Stimulated activated CD8-positive, alpha-beta memory T cell treated with anti-CD3 and anti-CD28 coated beads, Interleukin-12 subunit alpha, Interleukin-12 subunit beta, amount 100 ng/mL, for 24 hours (primary cell): ENCODE results near the gene CKB.

Experiments used
- DNase-seq: peaks from one replicate; pipeline ENCODE4 v3.0.0-alpha.2; 2020; ENCODE audit errors: extremely low read depth

CKB gene

DNA sequence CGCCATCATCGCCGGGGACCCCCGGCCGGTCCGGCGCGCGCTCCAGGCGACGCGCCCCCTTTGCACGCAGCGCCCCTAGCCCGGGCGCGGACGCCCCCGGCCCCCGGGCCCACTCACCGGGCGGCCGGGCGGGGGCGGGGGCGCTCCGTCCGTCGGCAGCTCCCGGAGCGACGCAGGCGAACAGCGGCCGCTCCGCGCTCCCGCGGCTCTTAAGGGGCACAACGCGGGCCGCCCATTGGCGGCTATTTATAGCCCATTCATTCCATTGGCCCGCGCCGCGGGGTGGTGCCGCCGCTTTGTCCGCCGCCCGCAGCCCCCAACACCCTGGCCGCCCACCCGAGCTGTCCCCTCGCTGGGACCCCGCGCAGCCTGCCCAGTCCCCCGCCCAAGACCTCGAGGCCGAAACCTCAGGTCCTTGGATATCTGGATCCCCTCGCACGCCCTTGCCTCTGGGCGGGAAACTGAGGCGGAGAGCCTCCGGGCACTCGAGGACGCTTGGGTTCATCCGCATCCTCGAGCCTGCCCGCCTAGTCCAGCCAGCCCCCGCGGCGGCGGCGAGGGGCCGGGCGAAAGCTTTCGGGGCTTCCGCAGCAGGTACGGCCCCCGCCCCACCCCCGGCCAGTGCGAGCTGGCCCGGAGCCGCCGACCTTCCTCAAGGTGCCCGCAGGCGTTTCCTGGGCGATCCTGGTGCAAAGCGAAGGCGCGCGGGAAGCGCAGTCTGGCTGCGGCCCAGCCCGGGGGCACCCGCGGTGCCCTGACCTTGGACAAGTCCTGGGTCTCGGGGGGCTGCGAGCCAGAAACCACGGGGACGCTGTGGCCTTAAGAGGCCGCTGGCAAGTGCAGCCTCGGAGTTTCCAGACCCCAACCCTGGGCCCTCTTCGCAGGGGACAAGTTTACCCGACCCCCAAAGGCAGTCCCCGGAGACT is at the start of gene CKB:
TSS of gene CKB (minus strand) at position 182 of the 926 bp plus-strand sequence. CDS start 337 bp downstream, outside the sequence.
- DNase-seq, result no peak

DNA sequence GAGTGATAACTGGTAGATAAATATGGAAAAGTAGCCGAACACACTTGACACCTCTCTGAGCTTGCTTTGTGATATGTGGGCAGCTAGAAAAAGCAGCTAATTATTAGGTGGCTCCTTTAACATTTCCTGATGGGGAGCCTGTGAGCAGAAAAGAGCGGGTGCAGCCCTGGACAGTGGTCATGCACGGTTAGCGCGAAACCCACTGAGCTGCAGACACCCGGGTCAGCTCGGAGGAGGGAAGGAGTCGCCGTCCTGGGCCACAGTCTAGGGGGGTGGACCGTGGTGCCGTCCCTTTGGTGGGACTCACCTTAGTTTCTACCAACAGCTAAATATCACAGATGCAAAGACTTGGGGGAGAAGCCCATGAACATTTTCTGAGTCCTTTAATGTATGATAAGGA is 46.8 kb upstream of the CKB start:
- no peak for DNase-seq

DNA sequence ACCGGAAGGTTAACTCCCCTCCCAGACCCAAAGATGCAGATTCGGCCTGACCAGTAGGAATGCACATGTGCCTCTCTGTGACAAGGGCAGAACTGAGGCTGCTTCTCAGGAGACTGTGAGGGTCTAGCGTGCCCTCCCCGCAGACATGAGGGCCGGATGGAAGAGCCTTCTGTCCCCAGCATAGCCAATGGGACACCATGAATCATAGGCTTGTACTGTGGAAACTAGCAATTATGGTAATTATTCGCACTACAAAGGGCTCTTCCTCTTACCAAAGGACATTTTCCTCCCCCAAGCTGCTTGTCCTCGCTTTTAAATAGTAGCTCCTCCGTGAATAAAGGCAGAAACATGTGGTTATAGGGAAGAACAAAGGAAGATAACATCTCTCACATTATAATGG is 46.3 kb upstream of the CKB start:
- no peak for DNase-seq

DNA sequence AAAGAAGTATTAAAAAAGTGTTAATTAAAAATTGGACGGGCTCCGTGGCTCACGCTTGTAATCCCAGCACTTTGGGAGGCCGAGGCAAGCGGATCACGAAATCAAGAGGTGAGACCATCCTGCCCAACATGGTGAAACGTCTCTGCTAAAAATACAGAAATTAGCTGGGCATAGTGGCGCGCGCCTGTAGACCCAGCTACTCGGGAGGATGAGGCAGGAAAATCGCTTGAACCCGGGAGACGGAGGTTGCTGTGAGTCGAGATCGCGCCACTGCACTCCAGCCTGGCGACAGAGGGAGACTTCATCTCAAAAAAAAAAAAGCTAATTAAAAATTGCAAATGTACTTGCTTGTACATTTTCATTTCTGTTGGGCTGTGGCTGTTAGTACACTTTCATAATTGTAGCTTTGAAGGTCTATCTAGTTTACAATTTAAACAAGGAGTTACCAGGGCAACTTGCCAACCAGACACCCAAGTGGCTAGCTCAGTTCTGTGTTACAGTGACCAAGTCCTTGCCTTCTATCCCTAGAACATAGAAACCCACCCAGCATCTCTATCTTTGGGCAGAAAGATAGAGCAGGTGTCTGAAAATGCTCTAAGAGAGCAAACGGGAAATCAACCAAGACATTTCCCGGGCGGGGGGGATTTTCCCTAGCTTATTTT is 41.3 kb upstream of the CKB start:
- DNase-seq, result no peak

DNA sequence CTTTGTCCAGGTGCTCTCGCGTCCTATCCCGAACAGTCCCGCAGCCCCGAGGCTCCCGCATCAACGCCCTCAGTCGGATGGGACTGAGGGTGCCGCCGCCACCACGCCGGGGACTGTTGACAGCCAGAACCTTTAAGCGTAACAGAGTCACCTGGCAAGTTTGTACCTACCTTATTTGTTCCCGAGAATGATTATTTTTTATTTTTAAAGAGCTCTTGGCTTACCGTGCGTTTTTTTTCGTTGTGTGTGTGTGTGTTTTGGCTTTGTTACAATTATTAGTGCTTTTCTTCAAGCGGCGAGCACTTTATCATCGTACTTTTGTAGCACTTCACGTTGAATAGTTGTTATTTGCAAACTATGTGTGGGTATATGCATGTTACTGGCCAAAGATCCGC is 40.6 kb upstream of the CKB start:
- DNase-seq, result no peak

DNA sequence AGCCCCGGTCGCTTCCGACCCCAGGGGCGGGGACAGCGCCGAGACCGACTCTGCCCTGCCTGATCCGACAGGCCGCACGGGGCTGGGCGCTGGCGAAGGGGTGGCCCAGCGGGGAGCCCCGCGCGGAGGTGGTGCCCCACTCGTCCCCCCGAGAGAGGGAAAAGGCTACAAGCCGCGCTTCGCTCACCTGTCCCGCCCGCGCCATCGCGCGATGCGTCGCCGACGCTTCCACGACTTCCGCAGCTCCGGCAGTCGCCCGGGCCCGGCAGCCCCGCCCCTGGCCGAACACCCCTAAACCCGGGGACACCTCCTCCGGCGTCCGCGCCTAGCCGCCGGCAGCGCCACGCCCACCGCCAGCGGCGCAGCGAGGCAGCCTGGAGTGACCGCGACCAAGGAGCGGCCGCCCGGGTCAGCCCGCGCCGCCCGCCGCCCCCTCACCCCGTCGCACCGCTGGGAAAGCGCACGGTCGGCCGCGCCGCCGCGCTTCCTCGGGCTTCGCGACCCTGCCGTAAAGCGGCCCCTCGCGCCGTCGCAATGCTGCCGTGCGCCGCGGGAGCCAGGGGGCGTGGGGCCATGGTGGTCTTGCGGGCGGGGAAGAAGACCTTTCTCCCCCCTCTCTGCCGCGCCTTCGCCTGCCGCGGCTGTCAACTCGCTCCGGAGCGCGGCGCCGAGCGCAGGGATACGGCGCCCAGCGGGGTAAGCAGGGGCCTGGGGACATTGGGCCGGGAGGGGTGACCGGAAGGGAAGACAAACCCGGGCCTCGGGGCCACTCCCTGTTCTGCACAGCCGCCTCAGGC is 40.0 kb upstream of the CKB start, which contains the start of the genes BAG5 and COA8:
TSS of gene BAG5 (minus strand) at position 229 of the 797 bp plus-strand sequence. CDS start 1,493 bp downstream, outside the sequence.
TSS of gene COA8 (plus strand) at position 532 of the 797 bp plus-strand sequence. CDS start at position 574, 42 bp downstream.
- DNase-seq, result peak; percentile 65

DNA sequence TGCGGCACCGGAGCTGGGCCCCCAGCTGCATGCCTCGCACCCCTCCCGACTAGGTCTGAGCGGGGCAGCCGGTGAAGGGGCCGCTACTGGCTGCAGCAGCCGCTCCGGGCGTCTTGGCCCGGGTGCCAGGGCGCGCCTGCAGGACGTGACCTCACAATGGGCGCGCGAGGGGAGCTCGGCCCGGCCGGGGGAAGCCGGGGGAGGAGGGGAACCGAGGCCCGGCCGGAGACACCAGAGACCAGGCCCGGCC is 39.5 kb upstream of the CKB start:
- no peak for DNase-seq

DNA sequence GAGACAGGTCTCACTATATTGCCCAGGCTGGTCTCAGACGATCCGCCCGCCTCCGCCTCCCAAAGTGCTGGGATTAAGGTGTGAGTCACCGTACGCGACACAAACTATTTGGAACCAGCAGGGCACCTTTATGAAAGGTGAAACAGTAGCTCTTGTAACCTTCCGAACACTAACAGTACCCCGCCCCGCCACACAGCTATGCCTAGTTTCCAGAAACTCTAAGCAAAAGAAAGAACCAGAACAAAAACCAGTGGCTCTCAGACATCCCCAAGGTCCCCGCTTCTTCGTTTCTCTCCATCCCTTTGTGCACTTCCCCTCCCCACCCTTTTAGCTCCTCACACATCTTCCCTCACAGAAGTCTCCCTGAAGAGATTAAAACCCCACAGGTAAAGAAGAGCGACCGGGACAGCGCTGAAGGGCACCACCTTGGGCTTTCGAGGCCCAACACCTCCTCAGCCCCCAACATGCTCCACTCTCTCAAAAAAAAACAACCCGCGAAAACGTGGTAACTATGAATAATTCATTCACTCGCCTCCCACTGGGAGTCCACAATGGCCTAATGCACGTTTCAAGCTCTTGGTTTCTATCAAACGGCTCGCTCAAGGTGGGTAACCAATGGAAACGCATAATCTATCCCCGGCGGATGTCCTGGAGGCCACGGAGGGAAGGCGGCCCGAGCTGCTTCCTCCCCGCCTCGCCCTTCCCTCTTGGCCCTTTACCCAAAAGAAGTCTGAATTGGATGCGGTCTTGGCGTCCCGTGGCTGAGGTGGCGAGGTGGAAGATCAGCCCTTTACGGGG is 39.0 kb upstream of the CKB start:
- DNase-seq, result peak; percentile 5

DNA sequence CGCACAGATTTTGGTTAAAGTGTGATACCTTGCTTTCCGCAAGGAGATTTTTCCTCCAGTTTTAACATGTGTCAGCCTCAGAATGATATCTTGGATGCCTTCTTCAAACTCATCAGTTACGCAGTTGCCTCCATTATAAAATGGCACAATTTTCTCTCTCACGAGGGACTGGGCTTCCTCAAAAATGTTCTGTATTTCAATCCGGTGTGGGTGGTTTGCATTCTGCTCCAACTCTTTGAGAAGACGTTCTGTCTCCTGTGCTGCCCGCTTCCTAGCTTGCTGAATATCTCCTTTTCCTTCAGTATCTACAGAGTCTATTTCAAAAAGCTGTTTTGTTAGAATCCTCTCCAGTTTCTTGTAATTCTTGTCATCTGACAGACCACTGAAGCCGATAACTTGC is 38.1 kb upstream of the CKB start:
- no peak for DNase-seq

DNA sequence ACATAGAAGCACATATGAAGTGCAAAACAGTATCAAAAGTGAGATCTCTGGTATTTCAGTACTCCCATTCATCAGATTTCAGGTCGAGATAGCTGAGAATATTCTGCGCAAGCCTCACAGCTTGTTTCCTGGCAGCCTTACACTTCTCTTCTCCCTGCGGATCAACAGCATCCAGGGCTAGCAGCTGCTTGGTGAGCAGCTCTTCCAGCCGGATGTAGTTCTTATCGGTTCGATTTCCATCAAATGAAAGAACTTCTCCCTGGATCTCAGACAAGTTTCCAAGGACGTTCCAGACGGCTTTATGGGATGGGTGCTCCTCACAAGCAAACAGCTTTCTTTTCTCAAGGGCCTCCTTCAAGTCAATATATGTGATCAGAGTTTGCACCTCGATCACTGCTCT is 37.1 kb upstream of the CKB start:
- no peak for DNase-seq

DNA sequence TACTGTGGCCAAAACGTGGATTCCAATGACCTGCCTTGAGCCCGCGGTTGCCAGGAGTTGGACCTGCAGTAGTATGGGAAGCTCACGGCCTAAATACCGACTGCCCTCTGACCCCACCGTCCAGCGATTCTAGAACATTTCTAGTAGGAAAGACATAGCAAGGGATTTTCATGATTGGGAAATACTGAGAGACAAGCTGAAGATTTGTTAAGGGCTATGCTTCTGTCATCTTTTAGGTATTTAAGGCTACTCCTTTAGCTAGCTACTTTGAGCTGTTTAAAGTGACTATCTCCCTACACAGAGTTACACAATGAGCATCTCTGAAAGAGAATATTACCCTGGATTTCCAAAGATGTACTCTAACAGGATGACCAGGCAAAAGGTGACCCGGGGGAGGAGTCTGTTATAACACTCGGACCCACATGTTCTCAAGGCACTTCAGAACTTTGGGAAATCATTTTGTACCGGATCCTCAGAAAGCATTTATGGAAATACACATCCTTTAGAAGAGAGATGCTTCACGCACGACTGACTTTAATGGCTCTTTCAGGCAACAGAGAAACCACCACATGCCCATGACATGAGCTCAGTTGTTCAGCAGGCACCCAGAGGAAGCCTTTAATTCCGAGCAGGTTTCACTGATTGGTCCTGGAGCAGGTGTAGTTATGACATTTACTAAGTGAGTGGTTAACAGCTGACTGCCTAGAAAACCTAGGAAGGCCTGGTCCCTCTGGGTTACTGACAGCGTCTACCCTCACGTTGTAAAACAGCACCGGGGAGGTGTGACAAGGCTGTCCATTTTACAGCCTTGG is 35.6 kb upstream of the CKB start:
- DNase-seq, result no peak

DNA sequence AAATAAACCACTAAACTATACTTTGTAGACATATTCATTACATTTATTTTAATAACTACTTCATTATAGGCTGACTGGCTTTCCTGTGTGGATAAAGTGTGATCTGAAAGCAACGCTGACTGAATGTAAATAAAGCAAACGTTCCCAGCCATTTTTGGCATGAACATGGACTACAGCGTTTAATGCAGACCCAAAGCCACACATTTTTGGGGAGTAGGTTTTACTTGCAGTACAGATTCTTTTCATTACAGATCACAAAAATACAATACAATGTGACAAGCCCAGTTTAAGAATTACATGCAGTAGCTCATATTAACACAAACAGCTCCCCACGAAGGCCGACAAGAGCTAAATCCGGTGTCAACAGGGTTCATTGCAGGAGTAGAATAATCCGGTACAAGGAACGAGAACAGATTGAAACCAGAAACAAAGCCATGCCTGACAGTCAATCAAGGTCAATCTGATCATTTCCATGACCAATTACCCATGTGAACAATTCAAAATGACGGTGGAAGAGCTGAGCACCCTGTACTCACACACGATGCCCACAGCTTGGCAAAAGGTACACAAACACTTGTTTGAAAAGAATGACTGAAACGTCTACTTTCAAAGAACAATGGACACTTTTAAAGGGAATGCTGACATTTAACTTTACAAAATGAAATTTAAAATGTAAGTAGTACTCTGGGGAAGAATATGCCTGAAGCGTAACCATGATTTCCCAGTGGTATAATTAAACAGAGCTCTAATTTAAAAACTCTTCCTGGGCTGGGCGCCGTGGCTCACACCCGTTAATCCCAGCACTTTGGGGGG is 34.5 kb upstream of the CKB start:
- DNase-seq, result no peak

DNA sequence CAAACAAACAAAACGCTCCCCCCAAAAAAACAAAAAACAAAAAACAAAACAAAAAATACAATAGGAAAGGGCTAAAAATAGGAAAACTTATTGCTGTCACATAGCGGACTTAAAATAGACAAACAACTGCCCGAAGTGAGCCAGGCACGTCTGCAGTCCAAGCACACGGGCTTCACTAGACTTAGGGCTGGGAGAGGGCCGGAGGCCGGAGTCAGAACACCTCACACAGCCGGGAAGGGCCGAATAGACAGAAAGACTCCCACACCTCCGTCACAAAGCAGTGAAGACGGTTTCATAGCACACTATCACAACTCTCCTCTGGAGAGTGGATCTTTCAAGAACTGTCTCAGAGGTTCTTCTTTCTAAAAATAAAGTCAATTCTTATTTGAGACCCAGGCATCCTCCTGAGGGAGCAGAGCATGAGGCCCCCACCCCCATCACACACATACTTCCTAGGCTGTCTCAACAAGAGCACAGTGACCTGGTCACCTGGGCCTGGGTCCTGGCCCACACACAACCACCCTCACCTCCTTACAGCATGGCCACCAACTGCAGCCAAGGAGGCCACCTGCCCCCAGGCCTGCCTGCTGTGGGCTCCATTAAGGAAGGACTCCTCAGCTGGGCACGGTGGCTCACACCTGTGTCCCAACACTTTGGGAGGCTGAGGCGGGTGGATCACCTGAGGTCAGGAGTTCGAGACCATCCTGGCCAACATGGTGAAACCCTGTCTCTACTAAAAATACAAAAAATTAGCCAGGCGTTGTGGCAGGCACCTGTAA is 33.1 kb upstream of the CKB start:
- no peak for DNase-seq

DNA sequence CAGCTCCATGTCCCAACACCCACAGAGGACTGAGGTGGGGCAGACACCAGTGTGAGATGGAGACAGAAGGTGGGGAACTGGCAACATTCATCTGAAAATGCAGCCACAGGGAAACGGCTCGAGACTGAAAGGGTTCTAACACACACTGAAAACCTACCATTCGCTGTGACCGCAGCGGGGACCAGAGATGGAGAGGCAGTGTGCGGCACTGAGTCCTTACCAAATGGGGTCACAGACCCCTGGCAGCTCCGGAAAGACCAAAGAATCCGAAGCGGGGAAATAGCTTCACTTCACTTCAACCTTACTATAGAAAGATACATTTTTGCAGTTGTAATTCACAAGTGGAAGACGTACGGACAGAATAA is 30.2 kb upstream of the CKB start:
- no peak for DNase-seq

DNA sequence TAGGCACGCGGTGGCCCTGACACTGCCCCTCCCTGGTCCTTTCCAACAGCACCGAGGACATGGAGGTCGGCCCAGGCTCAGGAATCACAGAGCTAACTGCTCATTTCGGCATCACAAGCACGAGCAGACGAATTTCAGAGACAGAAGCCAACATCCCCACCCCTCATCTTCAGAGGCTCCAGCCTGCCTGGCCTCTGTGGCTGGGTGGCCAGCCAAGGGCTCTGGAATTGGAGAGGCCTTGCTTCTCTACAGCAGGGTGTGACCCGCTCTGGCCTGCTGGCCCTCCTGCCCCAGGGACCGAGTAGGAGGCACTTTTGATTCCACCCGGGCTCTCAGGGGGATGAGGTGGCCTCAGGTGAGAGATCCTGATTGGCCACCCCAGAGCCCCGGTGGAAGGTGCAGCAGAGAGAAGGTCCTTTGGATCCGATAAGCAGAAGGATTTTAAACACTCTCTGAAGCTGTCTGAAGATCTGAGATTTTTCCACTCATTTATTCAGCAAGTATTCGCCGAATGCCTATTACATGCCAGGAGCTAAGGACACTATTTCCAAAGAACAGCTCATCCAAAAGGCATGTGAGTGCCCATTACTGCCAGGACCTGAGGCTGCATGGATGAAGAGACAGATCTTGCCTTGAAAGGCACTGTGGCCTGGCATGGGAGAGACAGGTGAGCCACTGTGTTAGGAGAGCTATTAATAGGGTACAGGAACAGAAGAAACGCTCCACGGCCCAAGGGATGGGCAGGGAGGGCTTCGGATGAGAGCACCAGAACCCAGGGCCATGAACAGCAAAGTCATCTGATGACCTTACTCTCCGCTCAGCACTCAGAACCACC is 29.6 kb upstream of the CKB start:
- no peak for DNase-seq

DNA sequence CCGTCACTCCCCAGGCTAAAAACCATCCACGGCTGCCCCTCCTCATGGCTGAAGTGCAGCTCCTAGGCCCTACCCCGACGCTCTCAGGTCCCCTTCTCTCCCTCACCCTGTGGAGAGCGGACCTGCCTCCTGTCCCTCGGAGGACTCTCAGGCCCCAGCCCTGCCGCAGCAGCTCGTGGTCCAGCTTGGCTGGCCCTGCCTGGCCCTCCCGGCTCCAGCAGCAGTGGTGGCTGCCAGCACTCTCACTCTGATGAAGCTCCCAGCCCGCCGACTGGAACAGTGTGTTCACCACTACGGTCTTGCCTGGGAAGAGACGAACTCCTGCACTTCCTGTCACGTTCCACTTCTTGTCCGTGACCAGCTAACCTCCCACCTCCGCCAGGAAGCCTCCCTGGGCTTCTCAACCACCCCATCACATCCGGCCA is 28.7 kb upstream of the CKB start:
- DNase-seq, result no peak

DNA sequence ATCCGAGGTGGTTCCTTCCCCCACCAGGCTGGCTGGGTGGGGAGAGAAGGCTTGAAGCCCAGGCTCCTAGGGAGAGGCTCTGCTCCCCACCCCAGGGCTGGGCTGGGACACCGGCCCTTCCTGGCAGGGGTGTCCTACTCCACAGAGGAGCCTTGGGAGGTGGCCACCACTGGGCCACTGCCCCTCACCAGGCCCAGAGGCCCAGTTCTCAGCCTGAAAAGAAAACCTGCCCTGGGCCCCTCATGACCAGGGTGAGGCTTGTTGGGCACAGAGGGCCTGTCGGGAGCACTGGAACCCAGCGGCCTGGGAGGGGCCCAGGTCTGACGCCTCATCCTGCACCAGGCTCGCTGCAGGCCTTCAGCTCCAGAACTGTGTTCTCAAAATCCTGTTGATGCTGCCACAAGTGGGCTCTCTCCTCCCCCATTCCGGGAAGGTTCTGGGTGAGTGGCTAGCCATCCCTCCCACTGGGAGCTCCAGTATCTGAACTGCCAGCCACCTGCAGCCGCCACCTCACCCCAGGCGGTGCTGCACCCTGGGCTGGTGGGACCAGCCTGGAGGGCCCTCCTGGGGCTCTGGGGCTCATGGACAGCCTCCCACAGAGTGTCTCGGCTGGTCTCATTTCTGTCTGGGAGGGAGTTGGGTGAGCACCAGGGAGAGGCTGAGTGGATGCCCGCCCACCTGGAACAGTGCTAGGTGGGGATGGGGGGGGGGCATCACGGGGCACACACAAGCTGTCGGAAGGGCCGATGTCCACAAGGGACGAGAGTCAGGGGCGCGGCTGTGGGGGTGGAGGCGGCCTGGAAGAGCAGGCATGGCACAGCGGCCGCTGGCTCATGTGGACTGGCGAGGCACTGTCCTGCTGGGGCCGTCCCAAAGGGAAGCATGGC is 28.1 kb upstream of the CKB start:
- no peak for DNase-seq
